Activated CD8-positive, alpha-beta memory T cell treated with anti-CD3 and anti-CD28 coated beads, Interleukin-2, amount 50 U/mL, for 24 hours (primary cell): ENCODE results near the gene TSNAX.
"Not testable (repeated sequence)": the region's sequence is repeated elsewhere in the genome, so short reads cannot be mapped to it uniquely, and the experiment has no call there.

Experiments
- DNase-seq: peaks from one replicate; pipeline ENCODE4 v3.0.0-alpha.2; 2020; ENCODE audit errors: extremely low read depth

TSNAX gene

DNA sequence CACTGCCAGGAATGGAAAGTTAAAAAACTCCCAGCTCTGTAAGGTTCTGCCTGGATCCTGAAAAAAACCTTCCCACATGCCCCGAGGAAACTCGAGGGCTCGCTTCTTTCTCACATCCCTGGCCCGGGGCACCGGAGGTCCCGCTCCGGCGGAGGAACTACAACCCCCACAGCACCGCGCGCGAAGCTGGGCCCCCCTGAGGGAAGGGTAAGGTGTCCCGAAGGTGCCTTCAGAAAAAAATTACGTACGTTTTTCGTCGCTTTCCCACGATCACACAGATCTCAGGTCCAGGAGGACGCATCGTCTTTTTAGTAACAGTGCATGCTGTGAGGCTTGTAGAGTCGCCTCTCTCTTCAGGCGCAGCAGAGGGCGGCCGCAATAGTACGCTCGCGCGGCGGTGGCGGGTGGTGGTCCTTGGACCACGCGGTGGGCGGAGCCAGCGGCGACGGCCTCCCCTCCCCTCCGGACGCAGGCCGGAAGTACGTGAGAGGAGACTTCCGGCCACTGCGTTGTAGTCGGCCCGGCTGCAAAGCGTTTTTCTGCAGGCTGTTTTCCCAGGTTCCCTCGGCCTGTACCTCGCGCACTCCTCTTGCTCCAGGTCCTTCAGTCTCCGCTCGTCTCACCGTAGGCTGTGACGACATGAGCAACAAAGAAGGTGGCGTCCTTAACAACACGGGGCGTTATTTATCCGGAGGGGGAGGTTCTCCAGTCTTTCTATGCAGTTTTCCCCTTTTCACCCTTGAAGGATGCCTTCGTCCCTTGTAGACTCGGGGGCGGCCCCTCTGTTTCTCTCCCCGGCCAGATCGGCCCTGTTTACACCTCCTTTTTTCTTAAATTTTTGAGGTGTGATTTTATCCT lies at the start of gene TSNAX:
TSNAX (plus strand) TSS at position 498 of the 858 bp plus-strand sequence; CDS start at position 640, 142 bp downstream.
- peak; percentile 71 for DNase-seq

DNA sequence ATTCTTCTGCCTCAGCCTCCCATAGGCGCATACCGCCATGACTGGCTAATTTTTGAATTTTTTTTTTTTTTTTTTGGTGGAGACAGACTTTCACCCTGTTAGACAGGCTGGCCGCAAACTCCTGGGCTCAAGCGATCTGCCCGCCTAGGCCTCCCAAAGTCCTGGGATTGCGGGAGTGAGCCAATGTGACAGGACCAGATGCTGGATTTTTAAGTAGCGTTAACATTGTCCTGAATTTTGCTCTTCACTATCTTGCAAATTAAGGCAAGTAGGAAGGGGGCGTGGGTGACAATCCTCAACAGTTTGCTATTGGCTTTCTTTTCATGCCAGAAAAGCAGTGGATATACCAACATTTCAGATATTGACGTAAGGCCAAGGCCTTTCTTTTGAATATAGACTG lies 49.7 kb upstream of the TSNAX start:
- no peak for DNase-seq

DNA sequence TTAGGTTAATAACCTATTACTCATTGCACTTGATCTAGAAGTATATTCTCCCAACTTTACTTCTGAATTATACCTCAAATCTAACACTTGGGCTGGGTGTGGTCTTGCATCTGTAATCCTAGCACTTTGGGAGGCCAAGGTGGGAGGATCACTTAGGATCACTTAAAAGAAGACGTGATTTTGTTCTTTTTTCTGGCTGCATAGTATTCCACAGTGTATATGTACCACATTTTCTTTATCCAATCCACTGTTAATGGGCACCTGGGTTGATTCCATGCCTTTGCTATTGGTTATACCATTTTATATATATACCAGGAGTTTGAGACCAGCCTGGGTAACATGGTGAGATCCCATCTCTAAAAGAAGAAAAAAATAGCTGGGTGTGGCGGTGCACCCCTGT lies 48.5 kb upstream of the TSNAX start:
- no peak for DNase-seq

- no peak for DNase-seq
Measured at GRCh38 chr1:231481289-231481688, 47.2 kb upstream of the TSNAX start.

DNA sequence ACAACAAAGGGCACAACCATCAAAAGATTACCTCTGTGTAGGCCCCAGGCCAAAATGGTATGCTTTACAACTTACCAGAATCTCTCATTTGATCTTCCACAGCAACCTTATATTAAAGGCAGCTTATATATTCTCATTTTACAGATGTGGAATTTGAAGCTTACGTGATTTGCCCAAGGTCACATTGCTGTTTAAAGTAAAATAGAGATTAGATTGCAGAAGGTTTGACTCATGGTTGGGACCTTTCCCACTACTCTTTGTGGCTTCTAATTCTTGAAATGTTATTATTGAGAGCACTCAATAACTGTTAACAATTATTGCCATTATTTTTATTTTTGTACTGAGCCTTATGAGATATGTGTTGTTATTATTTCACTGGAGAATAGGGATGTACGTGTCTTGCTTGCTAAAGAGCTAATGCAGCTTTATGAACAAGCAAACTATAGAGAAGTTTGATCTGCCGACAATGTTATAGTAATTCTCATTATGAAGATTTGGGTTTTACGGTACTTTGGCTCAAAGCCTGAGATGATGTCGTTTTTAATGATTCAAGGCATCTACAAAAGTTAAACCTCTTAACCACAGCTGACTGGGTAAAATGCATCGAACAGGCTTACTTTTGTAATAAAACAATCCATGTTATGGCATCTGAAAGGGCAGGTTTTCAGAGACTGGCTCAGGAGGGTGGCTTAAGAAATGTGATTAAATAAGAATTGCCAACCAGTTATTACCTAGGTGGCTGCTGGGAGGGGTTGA lies 43.3 kb upstream of the TSNAX start:
- no peak for DNase-seq

GRCh38 chr1:231487019-231487418 lies 41.5 kb upstream of the TSNAX start:
- no peak for DNase-seq

GRCh38 chr1:231487910-231488309 lies 40.6 kb upstream of the TSNAX start:
- DNase-seq, result no peak

GRCh38 chr1:231493421-231494185 lies 34.9 kb upstream of the TSNAX start:
- DNase-seq, result no peak

DNA sequence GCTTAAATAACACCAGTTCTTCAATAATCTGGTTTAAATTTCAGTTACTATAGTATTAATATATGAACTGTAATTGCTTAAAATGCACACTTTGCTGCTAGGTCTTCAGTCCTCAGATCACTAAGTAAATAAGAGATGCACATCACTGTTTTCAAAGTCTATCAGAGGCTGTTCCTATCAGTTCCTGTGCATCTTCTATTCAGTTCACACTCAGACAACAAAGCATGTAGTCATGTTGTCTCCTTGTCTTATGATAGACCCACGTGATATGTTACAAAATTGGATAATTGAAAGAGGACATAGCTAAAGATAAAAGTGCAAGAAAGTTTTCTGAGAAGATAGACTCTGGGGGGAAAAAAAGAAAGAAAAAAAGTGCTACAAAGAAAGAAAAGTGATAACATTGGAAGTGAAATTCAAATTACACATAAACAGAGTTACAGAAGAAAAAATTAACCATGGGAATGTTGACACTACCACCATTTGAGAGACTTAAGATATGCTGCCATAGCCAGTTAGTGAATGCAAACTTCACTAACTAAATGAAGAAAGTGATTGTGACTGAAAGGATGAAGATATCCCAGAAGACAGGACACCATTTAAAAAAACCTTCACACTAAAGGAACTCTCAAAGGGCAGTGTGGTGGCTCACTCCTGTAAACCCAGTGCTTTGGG lies 33.9 kb upstream of the TSNAX start:
- no peak for DNase-seq

DNA sequence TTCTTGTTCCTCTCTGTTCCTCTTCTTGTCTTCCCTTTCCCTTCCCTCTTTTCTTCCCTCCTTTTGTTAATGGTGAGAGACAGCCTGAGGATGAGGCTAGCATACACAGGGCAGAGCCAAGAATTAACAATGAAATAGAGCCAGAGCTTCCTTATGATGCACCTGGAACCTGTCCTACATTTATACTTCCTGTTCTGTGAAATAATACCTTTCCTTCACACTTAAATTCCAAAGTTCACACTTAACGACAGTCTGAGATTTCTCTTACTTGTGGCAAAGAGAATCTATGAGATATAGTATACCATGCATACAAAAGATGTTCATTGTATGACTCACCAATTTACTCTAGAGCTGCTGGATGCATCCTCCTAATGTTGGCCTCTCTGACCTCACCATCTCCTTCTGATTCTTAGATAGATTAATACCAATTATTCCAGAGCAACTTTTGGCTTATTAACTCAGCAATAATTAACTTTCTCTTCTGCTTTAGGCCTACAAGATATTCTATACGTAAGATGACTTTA lies 30.8 kb upstream of the TSNAX start:
- no peak for DNase-seq

- DNase-seq, result no peak
Measured at GRCh38 chr1:231499148-231499763, 29.2 kb upstream of the TSNAX start.

- no peak for DNase-seq
Measured at GRCh38 chr1:231500666-231501065, 27.8 kb upstream of the TSNAX start.

GRCh38 chr1:231503168-231503567 lies 25.3 kb upstream of the TSNAX start:
- DNase-seq, result not testable (repeated sequence)

DNA sequence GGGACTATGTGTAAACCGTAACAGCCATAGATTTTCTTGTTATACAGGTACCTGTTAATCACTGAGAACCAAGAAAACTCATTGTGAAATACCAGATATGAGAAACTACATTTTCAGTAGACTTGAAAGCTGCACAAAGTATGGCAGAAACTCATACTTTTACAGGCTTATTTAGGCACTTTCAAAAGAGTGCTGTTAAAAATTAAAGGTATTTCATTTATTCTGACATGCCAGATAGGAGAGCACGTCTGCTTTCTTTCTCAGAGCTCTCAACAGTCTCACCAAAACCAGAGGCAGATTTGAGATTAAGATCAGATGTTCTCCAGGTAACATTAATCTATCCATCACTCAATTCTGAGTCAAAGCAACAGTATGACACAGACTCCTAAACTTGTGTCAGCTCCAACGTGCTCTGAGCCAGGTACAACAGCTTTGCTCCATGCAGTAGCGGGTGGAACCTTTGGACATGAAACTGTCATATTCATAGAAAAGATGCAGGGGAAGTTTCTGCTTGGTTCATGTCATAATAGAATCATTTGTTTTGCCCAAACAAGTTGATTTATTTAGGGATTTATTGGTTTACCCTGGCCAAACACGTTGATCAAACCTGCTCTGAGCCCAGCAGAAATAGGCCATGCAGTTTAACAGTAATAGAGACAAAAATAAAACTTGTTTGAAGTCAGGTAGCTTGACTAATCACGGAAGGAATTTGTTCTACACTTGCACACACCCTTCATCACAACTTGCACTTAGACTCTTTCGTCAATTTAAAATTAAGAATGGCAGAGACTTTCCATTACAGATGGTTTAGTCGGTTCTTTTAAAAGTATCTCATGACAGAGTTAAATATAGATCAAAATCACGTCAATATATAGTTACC lies 20.8 kb upstream of the TSNAX start:
- no peak for DNase-seq

DNA sequence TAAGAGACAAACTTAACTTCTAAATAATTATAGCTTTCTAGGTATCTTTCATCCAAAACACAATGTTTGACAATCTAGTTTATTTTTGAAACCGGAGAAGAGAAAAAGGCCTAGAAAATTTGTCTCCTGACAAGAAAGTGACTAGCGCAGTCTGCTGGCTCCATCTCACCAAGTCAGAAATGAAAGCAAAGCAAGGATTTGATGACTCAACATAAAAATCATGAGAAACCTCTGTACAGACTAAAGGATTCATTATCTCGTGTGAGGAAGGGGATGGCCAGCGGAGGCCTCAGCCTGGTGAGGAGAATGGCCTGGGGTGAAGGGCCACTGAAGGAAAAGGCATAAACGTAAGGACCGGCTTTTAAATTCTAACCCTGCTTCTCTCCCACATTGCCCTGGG lies 20.0 kb upstream of the TSNAX start:
- no peak for DNase-seq

DNA sequence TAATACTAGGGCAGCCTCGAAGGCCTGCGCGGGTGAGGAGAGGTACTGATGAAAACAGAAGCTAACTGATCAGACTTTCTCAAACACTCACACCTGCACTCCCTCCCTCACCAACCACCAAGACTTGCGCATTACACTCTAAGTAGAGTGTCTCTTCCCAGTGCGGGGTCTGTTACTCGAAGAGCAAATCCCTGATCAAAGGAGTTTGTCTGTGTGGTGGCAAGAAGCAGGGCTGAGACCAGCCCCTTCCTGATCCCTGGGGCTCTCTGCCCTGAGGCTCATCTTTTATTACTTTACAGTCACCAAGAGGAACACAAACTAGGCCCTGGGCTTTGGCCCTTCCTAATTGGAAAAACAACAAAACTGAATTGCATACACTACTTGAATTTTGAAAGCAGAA lies 19.5 kb upstream of the TSNAX start:
- DNase-seq, result no peak

DNA sequence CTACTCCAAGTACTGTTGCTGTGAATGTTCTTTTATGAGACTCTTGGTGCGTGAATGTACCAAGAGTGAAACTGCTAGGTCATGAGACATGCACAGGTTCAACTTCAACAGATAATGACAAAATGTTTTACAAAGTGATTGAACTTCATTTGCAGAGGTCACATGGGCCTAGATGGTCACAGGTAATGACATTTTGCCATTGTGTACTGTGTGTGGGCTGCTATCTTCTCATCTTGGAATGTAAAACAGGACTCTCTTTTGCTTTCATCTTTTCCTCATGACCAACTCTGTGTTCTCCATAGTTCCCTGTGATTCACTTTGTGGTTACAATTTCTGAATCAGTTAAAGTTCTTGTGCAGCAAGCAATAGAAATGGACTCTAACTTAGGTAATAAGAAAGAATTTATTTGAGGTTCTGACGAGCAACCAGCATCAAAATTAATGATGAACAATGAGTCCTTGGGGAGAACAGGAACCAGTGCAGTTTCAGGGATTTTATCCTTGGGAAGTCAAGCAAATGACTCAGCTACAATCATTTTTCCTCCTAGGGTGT lies 16.2 kb upstream of the TSNAX start:
- no peak for DNase-seq

GRCh38 chr1:231515748-231516147 lies 12.7 kb upstream of the TSNAX start:
- no peak for DNase-seq

DNA sequence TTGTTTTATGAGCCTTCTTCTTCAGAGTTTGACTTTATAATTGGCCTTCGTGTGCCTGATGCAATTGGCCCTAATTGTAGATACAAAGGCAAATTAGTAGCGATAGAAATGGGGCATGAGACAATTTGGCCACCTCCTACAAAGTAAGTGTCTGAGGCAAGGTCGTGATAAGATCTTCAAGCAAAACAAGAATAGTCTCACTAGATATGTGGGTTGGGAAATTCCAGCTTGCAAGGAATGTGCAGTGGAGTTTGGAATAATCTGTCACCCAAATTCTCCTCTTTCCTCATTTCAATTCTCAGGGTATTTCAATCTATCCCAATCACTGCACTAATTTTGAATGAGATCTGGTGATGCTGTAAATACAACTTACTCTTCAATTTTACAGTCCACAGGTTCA lies 11.4 kb upstream of the TSNAX start:
- no peak for DNase-seq
